ENCODE measurements around the gene OXT.

DNA sequence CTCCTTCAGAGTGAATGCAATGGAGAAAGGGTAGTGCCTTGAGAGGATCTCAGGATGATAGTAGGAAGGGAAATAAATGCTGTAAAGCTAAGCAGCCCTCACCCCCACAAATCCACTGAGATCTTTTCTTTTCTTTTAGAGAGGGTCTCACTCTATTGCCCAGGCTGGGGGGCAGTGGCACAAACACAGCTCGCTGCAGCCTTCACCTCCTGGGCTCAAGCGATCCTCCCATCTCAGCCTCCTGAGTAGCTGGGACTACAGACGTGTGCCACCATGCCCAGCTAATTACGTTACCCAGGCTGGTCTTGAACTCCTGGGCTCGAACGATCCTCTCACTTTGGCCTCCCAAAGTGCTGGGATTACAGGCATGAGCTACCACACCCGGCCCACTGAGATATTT, 29.1 kb downstream of the OXT start:
- no peak for TF ChIP-seq POLR2AphosphoS5 (IDR thresholded peaks at IDR 0.05; ENCODE audit: low read depth, low read length)
- TF ChIP-seq, protein P1, sequence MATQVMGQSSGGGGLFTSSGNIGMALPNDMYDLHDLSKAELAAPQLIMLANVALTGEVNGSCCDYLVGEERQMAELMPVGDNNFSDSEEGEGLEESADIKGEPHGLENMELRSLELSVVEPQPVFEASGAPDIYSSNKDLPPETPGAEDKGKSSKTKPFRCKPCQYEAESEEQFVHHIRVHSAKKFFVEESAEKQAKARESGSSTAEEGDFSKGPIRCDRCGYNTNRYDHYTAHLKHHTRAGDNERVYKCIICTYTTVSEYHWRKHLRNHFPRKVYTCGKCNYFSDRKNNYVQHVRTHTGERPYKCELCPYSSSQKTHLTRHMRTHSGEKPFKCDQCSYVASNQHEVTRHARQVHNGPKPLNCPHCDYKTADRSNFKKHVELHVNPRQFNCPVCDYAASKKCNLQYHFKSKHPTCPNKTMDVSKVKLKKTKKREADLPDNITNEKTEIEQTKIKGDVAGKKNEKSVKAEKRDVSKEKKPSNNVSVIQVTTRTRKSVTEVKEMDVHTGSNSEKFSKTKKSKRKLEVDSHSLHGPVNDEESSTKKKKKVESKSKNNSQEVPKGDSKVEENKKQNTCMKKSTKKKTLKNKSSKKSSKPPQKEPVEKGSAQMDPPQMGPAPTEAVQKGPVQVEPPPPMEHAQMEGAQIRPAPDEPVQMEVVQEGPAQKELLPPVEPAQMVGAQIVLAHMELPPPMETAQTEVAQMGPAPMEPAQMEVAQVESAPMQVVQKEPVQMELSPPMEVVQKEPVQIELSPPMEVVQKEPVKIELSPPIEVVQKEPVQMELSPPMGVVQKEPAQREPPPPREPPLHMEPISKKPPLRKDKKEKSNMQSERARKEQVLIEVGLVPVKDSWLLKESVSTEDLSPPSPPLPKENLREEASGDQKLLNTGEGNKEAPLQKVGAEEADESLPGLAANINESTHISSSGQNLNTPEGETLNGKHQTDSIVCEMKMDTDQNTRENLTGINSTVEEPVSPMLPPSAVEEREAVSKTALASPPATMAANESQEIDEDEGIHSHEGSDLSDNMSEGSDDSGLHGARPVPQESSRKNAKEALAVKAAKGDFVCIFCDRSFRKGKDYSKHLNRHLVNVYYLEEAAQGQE (IDR thresholded peaks at IDR 0.05; ENCODE audit: insufficient read depth in 1 of 2, low read depth in 2 of 2, low read length in 2 of 2): no peak

Measured in PFSK-1 (cell line).